Gastrocnemius medialis (tissue), 4 donors: ENCODE data around the gene HIVEP3. TPM values are rescaled to one million over a fixed set of nuclear protein-coding genes. Genes with fewer than 3 reads are reported as not detected.

Experiments
- ATAC-seq, 2 donors: fragments of 150-250 bp; one replicate each; pipeline ENCODE4 v1.9.1; 2016
- DNase-seq, 2 donors: peaks; one replicate each; pipeline ENCODE4 v3.0.0-alpha.2; 2019
- H3K27ac ChIP-seq, 4 donors: fragments of 200-600 bp; sonication (generic); 1 replicate in 1 of 4; 2 replicates in 3 of 4; pipeline ENCODE4 v1.5.1; 2016 to 2018; ENCODE audit warnings: mild to moderate bottlenecking in 2 of 4, moderate library complexity in 1 of 4
- H3K27me3 ChIP-seq, 3 donors: fragments of 200-600 bp; sonication (generic) in 2 of 3; 1 replicate in 1 of 3; 2 replicates in 2 of 3; pipeline versions ENCODE4 v1.5.1 to v1.6.0; 2016 to 2019; ENCODE audit warnings: mild to moderate bottlenecking in 1 of 3, moderate library complexity in 1 of 3
- H3K36me3 ChIP-seq, 2 donors: fragments of 200-600 bp; sonication (generic) in 1 of 2; one replicate each; pipeline ENCODE4 v1.5.1; 2017 to 2018
- H3K4me1 ChIP-seq, 2 donors: fragments of 200-600 bp; sonication (generic) in 1 of 2; one replicate each; pipeline ENCODE4 v1.5.1; 2016 to 2017; ENCODE audit warnings: mild to moderate bottlenecking in 2 of 2
- H3K4me3 ChIP-seq, 4 donors: fragments of 200-600 bp; sonication (generic) in 3 of 4; 1 replicate in 1 of 4; 2 replicates in 3 of 4; pipeline ENCODE4 v1.5.1; 2016 to 2019; ENCODE audit warnings: mild to moderate bottlenecking in 2 of 4
- H3K9me3 ChIP-seq, 3 donors: fragments of 200-600 bp; sonication (generic) in 2 of 3; 1 replicate in 1 of 3; 2 replicates in 2 of 3; pipeline ENCODE4 v1.5.1; 2016 to 2019
- CTCF ChIP-seq, 5 experiments: fragments of 450-650 bp in 3 of 5; fragments of 200-600 bp in 2 of 5; sonication (generic) in 2 of 5; IDR thresholded peaks in 4 of 5; conservative IDR thresholded peaks in 1 of 5; 1 replicate in 4 of 5; 2 replicates in 1 of 5; pipeline ENCODE4 v1.5.1; 2016 to 2019; ENCODE audit warnings: antibody characterized with exemption in 5 of 5, mild to moderate bottlenecking in 3 of 5, moderate library complexity in 3 of 5
- POLR2A ChIP-seq, 2 donors: fragments of 450-650 bp; IDR thresholded peaks; one replicate each; pipeline ENCODE4 v1.6.1; 2017; ENCODE audit warnings: antibody characterized with exemption in 2 of 2, mild to moderate bottlenecking in 2 of 2, moderate library complexity in 2 of 2
- in situ Hi-C, 4 donors: fragments of 200-750 bp; cut with MboI; loops; one replicate each; pipeline versions ENCODE4 v1.15.0 to v1.8.0; 2017; ENCODE audit warnings: low sequenced_read_pairs in 4 of 4
- intact Hi-C: fragments of 100-400 bp; cut with DNase I; formaldehyde crosslinking; loops from one replicate; pipeline ENCODE4 v1.15.1; 2023; ENCODE audit warnings: low total_unique reads
- total RNA-seq, 4 donors: library from RNA; depleted of rRNA; stranded (reverse); fragments of >200 nt; gene quantifications; one replicate each; pipeline versions ENCODE4 v1.1.0 to v1.2.3, GENCODE V29; 2016

HIVEP3 gene
- total RNA-seq, 4 donors from 2014 or later, result 0.80 to 1.8 (median 1.3) TPM

- Histone ChIP-seq H3K27ac (no peak overlapping the region), H3K4me3 (no peak overlapping the region), H3K9me3 (no peaks in the 10 kb centered on the region), H3K36me3 (no peaks in the 10 kb centered on the region), H3K27me3 (no peaks in the 10 kb centered on the region), H3K4me1 (no peaks in the 10 kb centered on the region)
- no peak for DNase-seq
- no peak for ATAC-seq
- in situ Hi-C loops, result no loop called here
- intact Hi-C loops, result no loop called here
- TF ChIP-seq CTCF (IDR thresholded peaks at IDR 0.05 in 4 of 5, conservative IDR thresholded peaks at IDR 0.05 in 1 of 5), result no peak
Measured at GRCh38 chr1:41581216-41582003, 337.3 kb downstream of the HIVEP3 start.

GRCh38 chr1:41580520-41581172 lies 338.1 kb downstream of the HIVEP3 start:
- intact Hi-C loops (no loop called here), in situ Hi-C loops (no loop called here)
- no peak for DNase-seq
- no peaks in the 10 kb centered on the region for H3K4me1 ChIP-seq
- TF ChIP-seq POLR2A (IDR thresholded peaks at IDR 0.05) (no peak), CTCF (IDR thresholded peaks at IDR 0.05 in 4 of 5, conservative IDR thresholded peaks at IDR 0.05 in 1 of 5) (no peak)
- no peak overlapping the region for H3K4me3 ChIP-seq
- H3K36me3 ChIP-seq, result no peaks in the 10 kb centered on the region
- no peaks in the 10 kb centered on the region for H3K9me3 ChIP-seq
- H3K27me3 ChIP-seq, result no peaks in the 10 kb centered on the region
- H3K27ac ChIP-seq, result no peak overlapping the region
- ATAC-seq, result no peak

- H3K9me3 ChIP-seq, result no peaks in the 10 kb centered on the region
- no peak overlapping the region for H3K27ac ChIP-seq
- ATAC-seq, result no peak
- no peak for DNase-seq
- intact Hi-C loops, result no loop called here
- no peaks in the 10 kb centered on the region for H3K27me3 ChIP-seq
- TF ChIP-seq POLR2A (IDR thresholded peaks at IDR 0.05) (no peak), CTCF (IDR thresholded peaks at IDR 0.05 in 4 of 5, conservative IDR thresholded peaks at IDR 0.05 in 1 of 5) (no peak)
- in situ Hi-C loops, result no loop called here
- no peaks in the 10 kb centered on the region for H3K4me1 ChIP-seq
- no peak overlapping the region for H3K4me3 ChIP-seq
- no peaks in the 10 kb centered on the region for H3K36me3 ChIP-seq
Measured at GRCh38 chr1:41580021-41580420, 338.7 kb downstream of the HIVEP3 start.

GRCh38 chr1:41578712-41579335 lies 339.9 kb downstream of the HIVEP3 start:
- peaks cover 3 to 7% of the 10 kb centered on the region in 2 donors for H3K4me1 ChIP-seq
- in situ Hi-C loops (loop anchor here (5.0 to 10.0 kb wide), 4 partner anchors 213 to 596 kb away; partner anchors contain the start of gene GUCA2A (in 1 of the 4)), intact Hi-C loops (loop anchor here (1.0 to 10.0 kb wide), 2 partner anchors 63 to 456 kb away; no protein-coding TSS in a partner anchor)
- H3K36me3 ChIP-seq, result no peaks in the 10 kb centered on the region
- no peaks in the 10 kb centered on the region for H3K27me3 ChIP-seq
- no peak for DNase-seq
- no peak overlapping the region for H3K4me3 ChIP-seq
- no peak overlapping the region for H3K27ac ChIP-seq
- TF ChIP-seq CTCF (IDR thresholded peaks at IDR 0.05 in 4 of 5, conservative IDR thresholded peaks at IDR 0.05 in 1 of 5) (peak; percentile 15 to 70 (median 58)), POLR2A (IDR thresholded peaks at IDR 0.05) (no peak)
- peak in 1 of 2 donors; percentile 49 for ATAC-seq
- H3K9me3 ChIP-seq, result no peaks in the 10 kb centered on the region
